BJ (cell line): ENCODE measurements around the gene PRKCA. TPM values are rescaled to one million over a fixed set of nuclear protein-coding genes. Genes with fewer than 3 reads are reported as not detected.

Experiments used
- CTCF ChIA-PET: fragments of 350-600 bp; formaldehyde crosslinking; extraction: SDS; loops from one replicate; lab custom pipeline; 2021; ENCODE audit warnings: antibody characterized with exemption, inconsistent platforms; lab: Yijun Ruan, JAX
- POLR2A ChIA-PET: fragments of 300-600 bp; sonication (Branson Sonifier 250); formaldehyde crosslinking; extraction: SDS; loops from one replicate; lab custom pipeline; 2021; ENCODE audit warnings: antibody characterized with exemption; lab: Charles Lee
- DNase-seq: peaks from one replicate; pipeline ENCODE4 v3.0.0-alpha.2; 2011; ENCODE audit warnings: low read depth
- H3K27me3 ChIP-seq: 2 replicates; pipeline ENCODE4 v1.6.0; 2011; ENCODE audit warnings: low read length; ENCODE audit not compliant: control insufficient read depth, insufficient read depth
- H3K36me3 ChIP-seq: 2 replicates; pipeline ENCODE4 v1.5.1; 2011; ENCODE audit warnings: low read length; ENCODE audit not compliant: control insufficient read depth, insufficient read depth
- H3K4me3 ChIP-seq: 2 replicates; pipeline ENCODE4 v1.5.1; 2011; ENCODE audit warnings: low read depth, mild to moderate bottlenecking, control low read depth, low read length
- polyA plus RNA-seq: library from polyadenylated mRNA; depleted of rRNA; stranded (reverse); fragments of >200 nt; gene quantifications from 2 replicates; pipeline ENCODE4 v1.2.3, GENCODE V29; 2011
- TF ChIP-seq, protein P1 (sequence below): IDR thresholded peaks from 2 replicates; pipeline ENCODE4 v1.5.1; 2011; ENCODE audit warnings: low read depth, mild to moderate bottlenecking, control low read depth, inconsistent platforms, low read length, moderate library complexity; ENCODE audit not compliant: insufficient read depth

Gene PRKCA
- polyA plus RNA-seq, 1 experiment: 38.7 TPM

- ChIA-PET CTCF (interaction anchor here (1.4 kb wide), 2 partner anchors 9 to 15 kb away, joined by 3 to 4 read pairs; no protein-coding TSS in a partner anchor), POLR2A (interaction anchor here (0.6 kb wide), 1 partner anchor 17 kb away, joined by 3 read pairs; no protein-coding TSS in a partner anchor)
- TF ChIP-seq, protein P1, sequence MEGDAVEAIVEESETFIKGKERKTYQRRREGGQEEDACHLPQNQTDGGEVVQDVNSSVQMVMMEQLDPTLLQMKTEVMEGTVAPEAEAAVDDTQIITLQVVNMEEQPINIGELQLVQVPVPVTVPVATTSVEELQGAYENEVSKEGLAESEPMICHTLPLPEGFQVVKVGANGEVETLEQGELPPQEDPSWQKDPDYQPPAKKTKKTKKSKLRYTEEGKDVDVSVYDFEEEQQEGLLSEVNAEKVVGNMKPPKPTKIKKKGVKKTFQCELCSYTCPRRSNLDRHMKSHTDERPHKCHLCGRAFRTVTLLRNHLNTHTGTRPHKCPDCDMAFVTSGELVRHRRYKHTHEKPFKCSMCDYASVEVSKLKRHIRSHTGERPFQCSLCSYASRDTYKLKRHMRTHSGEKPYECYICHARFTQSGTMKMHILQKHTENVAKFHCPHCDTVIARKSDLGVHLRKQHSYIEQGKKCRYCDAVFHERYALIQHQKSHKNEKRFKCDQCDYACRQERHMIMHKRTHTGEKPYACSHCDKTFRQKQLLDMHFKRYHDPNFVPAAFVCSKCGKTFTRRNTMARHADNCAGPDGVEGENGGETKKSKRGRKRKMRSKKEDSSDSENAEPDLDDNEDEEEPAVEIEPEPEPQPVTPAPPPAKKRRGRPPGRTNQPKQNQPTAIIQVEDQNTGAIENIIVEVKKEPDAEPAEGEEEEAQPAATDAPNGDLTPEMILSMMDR: no peak
- Histone ChIP-seq H3K27me3 (no peaks in the 10 kb centered on the region), H3K36me3 (no peaks in the 10 kb centered on the region), H3K4me3 (no peak overlapping the region)
- no peak for DNase-seq
Measured at GRCh38 chr17:66492561-66493005, 190.2 kb downstream of the PRKCA start.

DNA sequence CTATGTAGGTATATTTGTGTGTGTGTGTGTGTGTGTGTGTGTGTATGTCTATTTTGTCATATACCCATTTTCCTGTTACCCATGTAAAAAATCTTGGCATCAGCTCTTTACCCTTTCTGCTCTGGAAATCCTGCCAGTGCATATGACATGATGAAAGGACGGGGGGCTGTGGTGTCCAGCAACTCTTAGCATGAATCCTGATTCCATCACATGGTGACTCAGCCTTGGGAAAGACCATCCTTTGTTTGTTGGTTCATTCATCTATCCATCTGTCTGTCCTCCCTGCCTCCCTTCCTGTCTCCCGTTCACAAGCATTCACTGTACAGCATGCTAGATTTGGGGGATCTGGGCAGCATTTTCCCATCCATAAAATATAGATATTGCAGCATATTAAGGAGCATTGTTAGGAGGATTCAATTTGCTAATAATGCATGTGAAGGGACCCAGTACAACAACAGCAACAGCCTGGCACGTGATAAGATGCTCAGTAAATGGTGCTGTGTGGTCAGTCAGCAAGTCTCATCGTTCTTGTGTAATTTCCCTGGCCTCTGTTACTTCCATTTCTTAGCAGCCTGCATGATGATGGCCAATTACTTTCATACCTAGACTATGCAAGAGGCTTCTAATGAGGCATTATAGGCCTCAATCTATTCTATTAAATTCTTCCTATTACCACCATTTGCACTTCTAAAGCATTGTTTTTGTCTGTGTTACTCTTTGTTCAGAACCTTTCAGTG is 191.0 kb downstream of the PRKCA start:
- ChIA-PET POLR2A (interaction anchor here (0.6 kb wide), 1 partner anchor 16 kb away, joined by 3 read pairs; no protein-coding TSS in a partner anchor), CTCF (interaction anchor here (1.4 kb wide), 1 partner anchor 8 kb away, joined by 3 read pairs; no protein-coding TSS in a partner anchor)
- TF ChIP-seq, protein P1: no peak
- no peak overlapping the region for H3K4me3 ChIP-seq
- H3K27me3 ChIP-seq: no peaks in the 10 kb centered on the region
- no peak for DNase-seq
- peaks cover 2% of the 10 kb centered on the region; the same call in 1 of the 2 replicates for H3K36me3 ChIP-seq

DNA sequence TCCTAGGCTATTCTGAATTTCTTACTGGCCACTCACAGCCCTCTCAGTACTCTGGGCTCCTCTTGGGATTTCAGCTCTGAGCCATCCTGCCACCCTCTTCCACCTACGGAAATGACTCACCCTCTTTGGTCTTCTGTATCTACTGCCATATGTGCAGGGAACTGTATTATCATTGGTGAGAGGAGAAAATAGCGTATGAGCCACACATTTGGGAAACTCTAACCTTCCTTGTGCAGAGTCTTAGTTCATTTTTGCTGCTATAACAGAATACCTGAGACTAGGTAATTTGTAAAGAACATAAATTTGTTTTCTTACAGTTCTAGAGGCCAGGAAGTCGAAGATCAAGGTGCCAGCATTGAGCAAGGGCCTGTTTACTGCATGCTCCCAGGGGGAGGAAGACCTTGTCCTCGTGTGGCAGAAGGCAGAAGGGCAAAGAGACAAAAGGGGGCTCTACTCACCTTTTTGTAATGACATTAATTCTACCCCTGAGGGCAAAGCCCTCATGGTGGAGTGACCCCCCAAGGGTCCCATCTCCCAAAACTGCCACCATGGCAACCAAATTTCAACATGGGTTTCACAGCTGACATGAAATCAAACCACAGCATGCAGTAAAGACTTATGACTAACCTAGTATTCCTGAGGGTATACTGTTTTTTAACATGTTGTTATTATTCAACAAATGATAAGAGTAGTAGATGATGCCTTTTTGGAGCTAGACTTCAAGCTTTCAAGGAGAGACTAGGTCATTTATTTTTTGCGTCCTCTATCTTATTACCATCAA is 191.8 kb downstream of the PRKCA start:
- Histone ChIP-seq H3K27me3 (no peaks in the 10 kb centered on the region), H3K4me3 (no peak overlapping the region), H3K36me3 (peaks cover 2% of the 10 kb centered on the region; the same call in 1 of the 2 replicates)
- TF ChIP-seq, protein P1: no peak
- POLR2A ChIA-PET: no interaction called here
- peak; percentile 40 for DNase-seq
- CTCF ChIA-PET: no interaction called here

DNA sequence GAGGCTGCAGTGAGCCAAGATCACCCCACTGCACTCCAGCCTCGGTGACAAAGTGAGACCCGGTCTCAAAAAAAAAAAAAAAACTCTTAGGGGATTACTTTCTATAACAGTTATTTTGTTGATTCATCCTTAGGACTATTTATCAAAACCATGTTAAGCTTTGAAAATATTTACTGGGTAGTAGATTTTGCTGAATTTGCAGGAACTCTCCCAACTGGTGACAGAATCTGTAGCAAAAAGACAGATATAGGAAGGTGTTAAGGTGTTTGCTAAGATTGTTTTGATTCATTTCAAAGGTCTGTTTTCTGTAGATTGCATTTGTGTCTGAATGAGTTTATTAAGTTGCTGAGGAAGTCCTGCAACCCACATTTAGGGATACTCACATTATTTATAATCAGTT is 192.6 kb downstream of the PRKCA start:
- POLR2A ChIA-PET: no interaction called here
- no peak overlapping the region for H3K4me3 ChIP-seq
- TF ChIP-seq, protein P1: no peak
- CTCF ChIA-PET: no interaction called here
- H3K27me3 ChIP-seq: no peaks in the 10 kb centered on the region
- no peak for DNase-seq
- peaks cover 2% of the 10 kb centered on the region; the same call in 1 of the 2 replicates for H3K36me3 ChIP-seq

DNA sequence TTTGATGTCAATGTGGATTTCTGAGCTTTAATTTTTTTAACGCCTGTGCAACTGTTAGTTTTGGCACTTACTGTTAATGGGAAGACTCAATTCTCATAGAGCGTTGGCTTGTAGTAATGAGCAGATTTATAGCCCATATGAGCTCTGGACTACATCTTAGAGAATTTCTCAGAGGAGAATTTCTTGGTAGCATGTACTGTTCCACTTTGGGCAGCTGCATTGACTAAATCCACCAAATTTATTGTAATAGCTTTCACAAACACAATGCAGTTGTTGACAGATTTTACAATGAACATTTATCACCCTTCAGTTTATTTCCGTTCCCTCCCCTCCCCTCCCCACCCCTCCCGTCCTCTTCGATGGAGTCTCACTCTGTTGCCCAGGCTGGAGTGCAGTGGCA is 193.9 kb downstream of the PRKCA start:
- POLR2A ChIA-PET: no interaction called here
- TF ChIP-seq, protein P1: no peak
- no peaks in the 10 kb centered on the region for H3K27me3 ChIP-seq
- CTCF ChIA-PET: interaction anchor here (0.8 kb wide), 1 partner anchor 8 kb away, joined by 4 read pairs; no protein-coding TSS in a partner anchor
- H3K4me3 ChIP-seq: no peak overlapping the region
- no peak for DNase-seq
- H3K36me3 ChIP-seq: peaks cover 2% of the 10 kb centered on the region; the same call in 1 of the 2 replicates
